ENCODE data around the gene CD47. TPM values are rescaled to one million over a fixed set of nuclear protein-coding genes. Genes with fewer than 3 reads are reported as not detected.

CD47 gene
- total and polyA plus RNA-seq, 2 of the 4 experiments (the other 2 are of a cell fraction): 45.9 to 52.0 TPM

DNA sequence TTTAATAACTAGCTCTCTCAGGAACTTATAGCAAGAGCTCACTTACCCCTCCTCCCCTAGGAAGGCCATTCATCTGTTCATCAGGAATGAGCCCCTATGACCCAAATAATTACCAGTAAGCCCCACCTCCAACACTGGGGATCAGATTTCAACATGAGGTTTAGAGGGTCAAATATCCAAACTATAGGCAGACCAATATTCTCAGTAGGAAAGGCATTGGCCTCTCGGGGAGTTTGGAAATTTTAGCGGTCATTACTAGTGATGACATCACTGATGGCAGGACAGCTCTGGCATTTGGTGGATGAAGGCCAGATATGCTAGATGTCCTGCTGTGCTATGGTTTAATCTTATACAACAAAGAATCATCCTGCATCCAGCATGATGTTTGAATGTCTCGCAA lies 15.2 kb upstream of the CD47 start:
- dilution Hi-C loops (cut with HindIII; ENCODE audit: low sequenced_read_pairs, unreplicated experiment): no loop called here
- ATAC-seq (ENCODE audit: low read depth) (peak; percentile 45), DNase-seq (peak; percentile 84)
- Histone ChIP-seq H2AK9ac (replicated peaks; ENCODE audit: low read depth, low read length, poor library complexity) (no peak overlapping the region), H2AK5ac (ENCODE audit: low read depth, low read length) (no peak overlapping the region), H3K79me1 (ENCODE audit: low read depth in 1 of 2, low read length in 2 of 2) (no peaks in the 10 kb centered on the region), H3K27me3 (ENCODE audit: control insufficient read depth, insufficient read depth, low read length) (no peaks in the 10 kb centered on the region), H2BK20ac (ENCODE audit: low read depth, low read length) (peak overlapping the region; percentile 46; the same call in 1 of the 2 replicates), H3K9me1 (ENCODE audit: insufficient read depth, low read length) (peaks cover 6% of the 10 kb centered on the region; the same call in 1 of the 2 replicates), H3K36me3 (ENCODE audit: control insufficient read depth, insufficient read depth, low read length) (no peaks in the 10 kb centered on the region), H3K27ac (ENCODE audit: insufficient read depth, low read length) (no peak overlapping the region), H4K91ac (ENCODE audit: insufficient read depth, low read depth, low read length) (no peak overlapping the region), H3K23ac (ENCODE audit: low read depth, low read length) (no peak overlapping the region), H4K8ac (ENCODE audit: low read depth in 2 of 2, low read length in 2 of 2) (peak overlapping the region in 1 of 2 experiments; percentile 60; a peak in 1 of 4 replicates), H3K14ac (replicated peaks; ENCODE audit: low read depth, low read length) (no peak overlapping the region), H2AFZ (replicated peaks; ENCODE audit: low read length, poor library complexity) (peak overlapping the region; percentile 37), H3K4ac (ENCODE audit: low read depth, low read length) (peak overlapping the region; percentile 64; the same call in 1 of the 2 replicates), H3K4me3 (ENCODE audit: insufficient read depth, low read depth, low read length) (no peak overlapping the region), H3K9ac (ENCODE audit: low read depth, low read length) (no peak overlapping the region), H3K9me3 (ENCODE audit: control insufficient read depth, insufficient read depth, low read length) (no peaks in the 10 kb centered on the region), H4K20me1 (ENCODE audit: insufficient read depth, low read length) (no peaks in the 10 kb centered on the region), H3K4me2 (ENCODE audit: low read depth, low read length) (no peak overlapping the region), H4K5ac (ENCODE audit: low read depth, low read length) (no peak overlapping the region), H3K18ac (ENCODE audit: low read depth, low read length) (no peak overlapping the region), H2BK15ac (ENCODE audit: low read depth, low read length) (peak overlapping the region; percentile 15; the same call in 1 of the 3 replicates), H2BK5ac (ENCODE audit: low read depth, low read length, poor library complexity, severe bottlenecking) (no peak overlapping the region), H3K4me1 (ENCODE audit: control insufficient read depth, insufficient read depth, low read length) (peaks cover 8% of the 10 kb centered on the region), H3K56ac (ENCODE audit: extremely low read depth, insufficient read depth, low read length) (no peak overlapping the region), H2BK120ac (ENCODE audit: low read depth, low read length) (0 out of 2 replicates have a peak overlapping the region, but pooled peaks have one; percentile 68)
- WGBS, 2 experiments (ENCODE audit: extremely low coverage in 2 of 2, insufficient read length in 1 of 2): no CpG with 5 or more reads among the region's 3 CpGs
- in situ Hi-C loops (cut with MboI; ENCODE audit: low sequenced_read_pairs): no loop called here
- TF ChIP-seq NFE2L2 (IDR thresholded peaks at IDR 0.05; ENCODE audit: low read depth, low read length) (no peak), BHLHE40 (IDR thresholded peaks at IDR 0.05; ENCODE audit: low read depth, low read length) (no peak), RFX5 (IDR thresholded peaks at IDR 0.05; ENCODE audit: low read depth, low read length) (no peak), FOS (IDR thresholded peaks at IDR 0.05; ENCODE audit: low read depth, low read length) (no peak), CHD1 (IDR thresholded peaks at IDR 0.05; ENCODE audit: low read depth, low read length) (no peak), CEBPB (IDR thresholded peaks at IDR 0.05; ENCODE audit: low read depth, low read length) (0 out of 2 replicates have a peak, but pooled peaks have one; percentile 7), RCOR1 (IDR thresholded peaks at IDR 0.05; ENCODE audit: insufficient replicate concordance, low read length) (no peak)
- TF ChIP-seq, protein P1, sequence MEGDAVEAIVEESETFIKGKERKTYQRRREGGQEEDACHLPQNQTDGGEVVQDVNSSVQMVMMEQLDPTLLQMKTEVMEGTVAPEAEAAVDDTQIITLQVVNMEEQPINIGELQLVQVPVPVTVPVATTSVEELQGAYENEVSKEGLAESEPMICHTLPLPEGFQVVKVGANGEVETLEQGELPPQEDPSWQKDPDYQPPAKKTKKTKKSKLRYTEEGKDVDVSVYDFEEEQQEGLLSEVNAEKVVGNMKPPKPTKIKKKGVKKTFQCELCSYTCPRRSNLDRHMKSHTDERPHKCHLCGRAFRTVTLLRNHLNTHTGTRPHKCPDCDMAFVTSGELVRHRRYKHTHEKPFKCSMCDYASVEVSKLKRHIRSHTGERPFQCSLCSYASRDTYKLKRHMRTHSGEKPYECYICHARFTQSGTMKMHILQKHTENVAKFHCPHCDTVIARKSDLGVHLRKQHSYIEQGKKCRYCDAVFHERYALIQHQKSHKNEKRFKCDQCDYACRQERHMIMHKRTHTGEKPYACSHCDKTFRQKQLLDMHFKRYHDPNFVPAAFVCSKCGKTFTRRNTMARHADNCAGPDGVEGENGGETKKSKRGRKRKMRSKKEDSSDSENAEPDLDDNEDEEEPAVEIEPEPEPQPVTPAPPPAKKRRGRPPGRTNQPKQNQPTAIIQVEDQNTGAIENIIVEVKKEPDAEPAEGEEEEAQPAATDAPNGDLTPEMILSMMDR (conservative IDR thresholded peaks at IDR 0.05; ENCODE audit: low read depth, low read length): no peak
- CTCF ChIA-PET: no interaction called here
- BruUV-seq (replicated peaks): no TSS peak
- POLR2A ChIA-PET (ENCODE audit: unreplicated experiment): no interaction called here
- intact Hi-C loops (cut with micrococcal nuclease): no loop called here

Data from IMR-90 (cell line).